ENCODE measurements around the gene SHISAL2A. TPM values are rescaled to one million over a fixed set of nuclear protein-coding genes. Genes with fewer than 3 reads are reported as not detected.

The SHISAL2A gene
- polyA plus RNA-seq, 1 donor from 2014 or later: not detected

DNA sequence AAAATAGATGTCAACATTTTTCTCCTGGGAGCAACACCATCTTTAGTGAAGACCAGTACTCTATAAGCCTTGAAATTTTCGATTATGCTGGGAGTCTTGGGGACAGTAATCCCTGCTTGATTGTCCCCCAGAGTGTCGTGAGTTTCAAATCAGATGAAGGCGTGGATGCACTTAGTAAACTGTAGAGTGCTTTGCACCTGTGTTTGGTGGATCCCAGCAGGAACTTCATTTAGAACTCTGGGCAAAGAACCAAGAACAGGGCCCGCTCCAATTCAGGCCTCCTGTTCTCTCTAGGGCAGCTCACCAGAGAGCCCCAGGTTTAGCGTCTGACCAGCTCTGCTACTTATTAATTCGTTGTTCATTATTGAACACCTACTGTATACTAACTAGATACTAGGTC lies 29.3 kb upstream of the SHISAL2A start:
- H3K36me3 ChIP-seq (ENCODE audit: insufficient read depth, low read length): no peaks in the 10 kb centered on the region
- no peak overlapping the region for H3K4me3 ChIP-seq (ENCODE audit: low read length)
- no peak overlapping the region for H3K4me2 ChIP-seq (ENCODE audit: low read length)
- no peaks in the 10 kb centered on the region for H4K20me1 ChIP-seq (ENCODE audit: insufficient read depth)
- H3K9ac ChIP-seq (ENCODE audit: low read length): no peak overlapping the region
- no peaks in the 10 kb centered on the region for H3K79me2 ChIP-seq (replicated peaks; ENCODE audit: insufficient read depth, low read length)
- no peak overlapping the region for H3K27ac ChIP-seq (ENCODE audit: low read length)
- no peaks in the 10 kb centered on the region for H3K9me3 ChIP-seq (ENCODE audit: low read length)
- no peak overlapping the region for H2AFZ ChIP-seq (ENCODE audit: low read depth, low read length)
- no peaks in the 10 kb centered on the region for H3F3A ChIP-seq (ENCODE audit: insufficient read depth, low read length, poor library complexity, severe bottlenecking)
- H3K27me3 ChIP-seq (ENCODE audit: insufficient read depth, low read depth, low read length): peaks cover 7% of the 10 kb centered on the region
- no peaks in the 10 kb centered on the region for H3K9me2 ChIP-seq (ENCODE audit: insufficient read depth, low read length)
- TF ChIP-seq SMC3 (conservative IDR thresholded peaks at IDR 0.05; ENCODE audit: poor library complexity): no peak
- TF ChIP-seq POLR2AphosphoS5 (IDR thresholded peaks at IDR 0.05): no peak

- Histone ChIP-seq H3K9me2 (ENCODE audit: insufficient read depth, low read length) (no peaks in the 10 kb centered on the region), H3K4me2 (ENCODE audit: low read length) (no peak overlapping the region), H3K27ac (ENCODE audit: low read length) (no peak overlapping the region), H3F3A (ENCODE audit: insufficient read depth, low read length, poor library complexity, severe bottlenecking) (no peaks in the 10 kb centered on the region), H3K9me3 (ENCODE audit: low read length) (no peaks in the 10 kb centered on the region), H3K36me3 (ENCODE audit: insufficient read depth, low read length) (no peaks in the 10 kb centered on the region), H3K27me3 (ENCODE audit: insufficient read depth, low read depth, low read length) (peaks cover 7% of the 10 kb centered on the region), H3K4me3 (ENCODE audit: low read length) (no peak overlapping the region), H2AFZ (ENCODE audit: low read depth, low read length) (no peak overlapping the region), H3K9ac (ENCODE audit: low read length) (no peak overlapping the region), H3K79me2 (replicated peaks; ENCODE audit: insufficient read depth, low read length) (no peaks in the 10 kb centered on the region), H4K20me1 (ENCODE audit: insufficient read depth) (no peaks in the 10 kb centered on the region)
- TF ChIP-seq EZH2 (IDR thresholded peaks at IDR 0.05; ENCODE audit: borderline replicate concordance, insufficient read depth, low read length, poor library complexity, severe bottlenecking) (no peak), RAD21 (conservative IDR thresholded peaks at IDR 0.05) (no peak), CTCF (IDR thresholded peaks at IDR 0.05; ENCODE audit: poor library complexity, severe bottlenecking) (no peak), TAF1 (IDR thresholded peaks at IDR 0.05; ENCODE audit: low read depth) (no peak), SMC3 (conservative IDR thresholded peaks at IDR 0.05; ENCODE audit: poor library complexity) (no peak), POLR2AphosphoS5 (IDR thresholded peaks at IDR 0.05) (no peak), EP300 (conservative IDR thresholded peaks at IDR 0.05; ENCODE audit: poor library complexity, severe bottlenecking) (no peak)
- TF ChIP-seq, protein P1, sequence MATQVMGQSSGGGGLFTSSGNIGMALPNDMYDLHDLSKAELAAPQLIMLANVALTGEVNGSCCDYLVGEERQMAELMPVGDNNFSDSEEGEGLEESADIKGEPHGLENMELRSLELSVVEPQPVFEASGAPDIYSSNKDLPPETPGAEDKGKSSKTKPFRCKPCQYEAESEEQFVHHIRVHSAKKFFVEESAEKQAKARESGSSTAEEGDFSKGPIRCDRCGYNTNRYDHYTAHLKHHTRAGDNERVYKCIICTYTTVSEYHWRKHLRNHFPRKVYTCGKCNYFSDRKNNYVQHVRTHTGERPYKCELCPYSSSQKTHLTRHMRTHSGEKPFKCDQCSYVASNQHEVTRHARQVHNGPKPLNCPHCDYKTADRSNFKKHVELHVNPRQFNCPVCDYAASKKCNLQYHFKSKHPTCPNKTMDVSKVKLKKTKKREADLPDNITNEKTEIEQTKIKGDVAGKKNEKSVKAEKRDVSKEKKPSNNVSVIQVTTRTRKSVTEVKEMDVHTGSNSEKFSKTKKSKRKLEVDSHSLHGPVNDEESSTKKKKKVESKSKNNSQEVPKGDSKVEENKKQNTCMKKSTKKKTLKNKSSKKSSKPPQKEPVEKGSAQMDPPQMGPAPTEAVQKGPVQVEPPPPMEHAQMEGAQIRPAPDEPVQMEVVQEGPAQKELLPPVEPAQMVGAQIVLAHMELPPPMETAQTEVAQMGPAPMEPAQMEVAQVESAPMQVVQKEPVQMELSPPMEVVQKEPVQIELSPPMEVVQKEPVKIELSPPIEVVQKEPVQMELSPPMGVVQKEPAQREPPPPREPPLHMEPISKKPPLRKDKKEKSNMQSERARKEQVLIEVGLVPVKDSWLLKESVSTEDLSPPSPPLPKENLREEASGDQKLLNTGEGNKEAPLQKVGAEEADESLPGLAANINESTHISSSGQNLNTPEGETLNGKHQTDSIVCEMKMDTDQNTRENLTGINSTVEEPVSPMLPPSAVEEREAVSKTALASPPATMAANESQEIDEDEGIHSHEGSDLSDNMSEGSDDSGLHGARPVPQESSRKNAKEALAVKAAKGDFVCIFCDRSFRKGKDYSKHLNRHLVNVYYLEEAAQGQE (IDR thresholded peaks at IDR 0.05; ENCODE audit: borderline replicate concordance): no peak
These were observed 28.8 kb upstream of the SHISAL2A start for GRCh38 chr1:52604063-52604770.
